Gastrocnemius medialis (tissue), 4 donors: ENCODE data around the gene FPR1. TPM values are rescaled to one million over a fixed set of nuclear protein-coding genes. Genes with fewer than 3 reads are reported as not detected.
"Not testable (repeated sequence)": the region's sequence is repeated elsewhere in the genome, so short reads cannot be mapped to it uniquely, and the experiment has no call there.

Source experiments
- ATAC-seq, 2 donors: fragments of 150-250 bp; one replicate each; pipeline ENCODE4 v1.9.1; 2016
- DNase-seq, 2 donors: peaks; one replicate each; pipeline ENCODE4 v3.0.0-alpha.2; 2019
- H3K27ac ChIP-seq, 4 donors: fragments of 200-600 bp; sonication (generic); 1 replicate in 1 of 4; 2 replicates in 3 of 4; pipeline ENCODE4 v1.5.1; 2016 to 2018; ENCODE audit warnings: mild to moderate bottlenecking in 2 of 4, moderate library complexity in 1 of 4
- H3K27me3 ChIP-seq, 3 donors: fragments of 200-600 bp; sonication (generic) in 2 of 3; 1 replicate in 1 of 3; 2 replicates in 2 of 3; pipeline versions ENCODE4 v1.5.1 to v1.6.0; 2016 to 2019; ENCODE audit warnings: mild to moderate bottlenecking in 1 of 3, moderate library complexity in 1 of 3
- H3K36me3 ChIP-seq, 2 donors: fragments of 200-600 bp; sonication (generic) in 1 of 2; one replicate each; pipeline ENCODE4 v1.5.1; 2017 to 2018
- H3K4me1 ChIP-seq, 2 donors: fragments of 200-600 bp; sonication (generic) in 1 of 2; one replicate each; pipeline ENCODE4 v1.5.1; 2016 to 2017; ENCODE audit warnings: mild to moderate bottlenecking in 2 of 2
- H3K4me3 ChIP-seq, 4 donors: fragments of 200-600 bp; sonication (generic) in 3 of 4; 1 replicate in 1 of 4; 2 replicates in 3 of 4; pipeline ENCODE4 v1.5.1; 2016 to 2019; ENCODE audit warnings: mild to moderate bottlenecking in 2 of 4
- H3K9me3 ChIP-seq, 3 donors: fragments of 200-600 bp; sonication (generic) in 2 of 3; 1 replicate in 1 of 3; 2 replicates in 2 of 3; pipeline ENCODE4 v1.5.1; 2016 to 2019
- POLR2A ChIP-seq, 2 donors: fragments of 450-650 bp; IDR thresholded peaks; one replicate each; pipeline ENCODE4 v1.6.1; 2017; ENCODE audit warnings: antibody characterized with exemption in 2 of 2, mild to moderate bottlenecking in 2 of 2, moderate library complexity in 2 of 2
- in situ Hi-C, 4 donors: fragments of 200-750 bp; cut with MboI; loops; one replicate each; pipeline versions ENCODE4 v1.15.0 to v1.8.0; 2017; ENCODE audit warnings: low sequenced_read_pairs in 4 of 4
- intact Hi-C: fragments of 100-400 bp; cut with DNase I; formaldehyde crosslinking; loops from one replicate; pipeline ENCODE4 v1.15.1; 2023; ENCODE audit warnings: low total_unique reads
- total RNA-seq, 4 donors: library from RNA; depleted of rRNA; stranded (reverse); fragments of >200 nt; gene quantifications; one replicate each; pipeline versions ENCODE4 v1.1.0 to v1.2.3, GENCODE V29; 2016
- TF ChIP-seq, protein P1 (sequence below), 5 experiments: fragments of 450-650 bp in 3 of 5; fragments of 200-600 bp in 2 of 5; sonication (generic) in 2 of 5; IDR thresholded peaks in 4 of 5; conservative IDR thresholded peaks in 1 of 5; 1 replicate in 4 of 5; 2 replicates in 1 of 5; pipeline ENCODE4 v1.5.1; 2016 to 2019; ENCODE audit warnings: antibody characterized with exemption in 5 of 5, mild to moderate bottlenecking in 3 of 5, moderate library complexity in 3 of 5

The FPR1 gene
- total RNA-seq, 4 donors from 2014 or later = 3.0 to 6.1 (median 6.0) TPM; not detected in 1

DNA sequence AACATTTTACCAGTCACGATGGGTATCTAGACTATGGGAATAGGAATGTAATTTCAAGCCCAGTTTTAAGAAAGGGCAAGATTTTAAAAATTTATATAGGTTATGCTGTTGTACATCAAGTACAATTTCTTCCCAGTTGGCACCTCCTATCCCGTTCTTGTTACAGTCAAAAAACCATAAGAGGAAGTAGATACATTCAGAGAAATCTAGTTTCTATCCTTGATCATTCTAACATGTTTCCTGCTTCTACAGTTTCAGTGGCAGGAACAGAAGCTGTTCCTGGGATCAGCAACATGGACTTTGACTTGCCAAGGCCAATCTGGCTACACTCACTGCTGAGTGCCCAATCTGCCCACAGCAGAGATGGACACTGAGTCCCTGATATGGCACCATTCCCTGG, 28.6 kb upstream of the FPR1 start:
- Histone ChIP-seq H3K36me3 (no peaks in the 10 kb centered on the region), H3K27me3 (no peaks in the 10 kb centered on the region), H3K27ac (no peak overlapping the region), H3K4me3 (no peak overlapping the region), H3K4me1 (no peaks in the 10 kb centered on the region), H3K9me3 (no peaks in the 10 kb centered on the region)
- ATAC-seq = no peak
- intact Hi-C loops (no loop called here), in situ Hi-C loops (no loop called here)
- no peak for DNase-seq
- no peak for TF ChIP-seq POLR2A (IDR thresholded peaks at IDR 0.05)
- TF ChIP-seq, protein P1, sequence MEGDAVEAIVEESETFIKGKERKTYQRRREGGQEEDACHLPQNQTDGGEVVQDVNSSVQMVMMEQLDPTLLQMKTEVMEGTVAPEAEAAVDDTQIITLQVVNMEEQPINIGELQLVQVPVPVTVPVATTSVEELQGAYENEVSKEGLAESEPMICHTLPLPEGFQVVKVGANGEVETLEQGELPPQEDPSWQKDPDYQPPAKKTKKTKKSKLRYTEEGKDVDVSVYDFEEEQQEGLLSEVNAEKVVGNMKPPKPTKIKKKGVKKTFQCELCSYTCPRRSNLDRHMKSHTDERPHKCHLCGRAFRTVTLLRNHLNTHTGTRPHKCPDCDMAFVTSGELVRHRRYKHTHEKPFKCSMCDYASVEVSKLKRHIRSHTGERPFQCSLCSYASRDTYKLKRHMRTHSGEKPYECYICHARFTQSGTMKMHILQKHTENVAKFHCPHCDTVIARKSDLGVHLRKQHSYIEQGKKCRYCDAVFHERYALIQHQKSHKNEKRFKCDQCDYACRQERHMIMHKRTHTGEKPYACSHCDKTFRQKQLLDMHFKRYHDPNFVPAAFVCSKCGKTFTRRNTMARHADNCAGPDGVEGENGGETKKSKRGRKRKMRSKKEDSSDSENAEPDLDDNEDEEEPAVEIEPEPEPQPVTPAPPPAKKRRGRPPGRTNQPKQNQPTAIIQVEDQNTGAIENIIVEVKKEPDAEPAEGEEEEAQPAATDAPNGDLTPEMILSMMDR (IDR thresholded peaks at IDR 0.05 in 4 of 5, conservative IDR thresholded peaks at IDR 0.05 in 1 of 5) = no peak

DNA sequence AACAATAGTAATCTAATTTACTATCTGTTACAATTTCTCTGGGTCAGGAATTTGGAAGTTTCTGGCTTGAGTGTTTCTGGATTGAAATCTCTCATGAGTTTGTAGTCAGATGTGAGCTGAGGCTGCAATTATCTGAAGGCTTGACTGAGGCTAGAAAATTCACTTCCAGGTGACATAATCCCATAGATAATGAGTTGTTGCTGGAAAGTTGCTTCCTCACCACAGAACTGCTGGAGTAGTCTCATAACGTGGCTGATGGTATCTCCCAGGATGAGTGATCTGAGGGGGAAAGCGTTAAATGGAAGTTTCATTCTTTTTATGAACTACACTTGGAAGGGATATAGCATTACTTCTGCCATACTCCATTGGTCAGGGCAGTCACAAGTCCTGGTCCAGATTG, 28.0 kb upstream of the FPR1 start:
- no peak for DNase-seq
- no peaks in the 10 kb centered on the region for H3K27me3 ChIP-seq
- no peak for TF ChIP-seq POLR2A (IDR thresholded peaks at IDR 0.05)
- TF ChIP-seq, protein P1 (IDR thresholded peaks at IDR 0.05 in 4 of 5, conservative IDR thresholded peaks at IDR 0.05 in 1 of 5) = no peak
- no peaks in the 10 kb centered on the region for H3K4me1 ChIP-seq
- in situ Hi-C loops = no loop called here
- intact Hi-C loops = loop anchor here (2.0 to 10.0 kb wide), 2 partner anchors 115 to 307 kb away; no protein-coding TSS in a partner anchor
- H3K36me3 ChIP-seq = no peaks in the 10 kb centered on the region
- ATAC-seq = no peak
- no peaks in the 10 kb centered on the region for H3K9me3 ChIP-seq
- no peak overlapping the region for H3K4me3 ChIP-seq
- H3K27ac ChIP-seq = no peak overlapping the region

DNA sequence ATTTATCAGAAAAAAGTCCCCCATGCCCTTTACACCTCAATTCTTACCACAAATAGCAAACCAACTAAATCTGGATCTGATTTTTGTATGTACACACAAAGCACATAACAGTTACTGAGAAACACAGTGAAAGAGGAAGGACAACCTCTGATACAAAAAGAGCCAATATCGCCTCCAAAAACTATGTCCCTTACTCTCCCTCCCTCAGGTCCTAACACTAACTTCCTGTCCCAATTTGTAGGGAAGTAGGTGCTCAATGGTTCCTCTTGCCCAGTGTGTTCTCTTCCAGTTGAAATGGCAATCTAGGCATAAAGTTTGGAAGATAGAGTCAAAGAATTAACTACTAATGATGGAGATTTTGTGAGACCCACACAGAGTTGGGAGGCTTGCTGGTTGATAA, 27.5 kb upstream of the FPR1 start:
- ATAC-seq (no peak), DNase-seq (no peak)
- intact Hi-C loops (loop anchor here (2.0 to 10.0 kb wide), 2 partner anchors 114 to 306 kb away; no protein-coding TSS in a partner anchor), in situ Hi-C loops (no loop called here)
- no peak for TF ChIP-seq POLR2A (IDR thresholded peaks at IDR 0.05)
- TF ChIP-seq, protein P1 (IDR thresholded peaks at IDR 0.05 in 4 of 5, conservative IDR thresholded peaks at IDR 0.05 in 1 of 5) = no peak
- no peak overlapping the region for H3K27ac ChIP-seq
- no peak overlapping the region for H3K4me3 ChIP-seq
- no peaks in the 10 kb centered on the region for H3K9me3 ChIP-seq
- H3K36me3 ChIP-seq = no peaks in the 10 kb centered on the region
- no peaks in the 10 kb centered on the region for H3K4me1 ChIP-seq
- no peaks in the 10 kb centered on the region for H3K27me3 ChIP-seq

DNA sequence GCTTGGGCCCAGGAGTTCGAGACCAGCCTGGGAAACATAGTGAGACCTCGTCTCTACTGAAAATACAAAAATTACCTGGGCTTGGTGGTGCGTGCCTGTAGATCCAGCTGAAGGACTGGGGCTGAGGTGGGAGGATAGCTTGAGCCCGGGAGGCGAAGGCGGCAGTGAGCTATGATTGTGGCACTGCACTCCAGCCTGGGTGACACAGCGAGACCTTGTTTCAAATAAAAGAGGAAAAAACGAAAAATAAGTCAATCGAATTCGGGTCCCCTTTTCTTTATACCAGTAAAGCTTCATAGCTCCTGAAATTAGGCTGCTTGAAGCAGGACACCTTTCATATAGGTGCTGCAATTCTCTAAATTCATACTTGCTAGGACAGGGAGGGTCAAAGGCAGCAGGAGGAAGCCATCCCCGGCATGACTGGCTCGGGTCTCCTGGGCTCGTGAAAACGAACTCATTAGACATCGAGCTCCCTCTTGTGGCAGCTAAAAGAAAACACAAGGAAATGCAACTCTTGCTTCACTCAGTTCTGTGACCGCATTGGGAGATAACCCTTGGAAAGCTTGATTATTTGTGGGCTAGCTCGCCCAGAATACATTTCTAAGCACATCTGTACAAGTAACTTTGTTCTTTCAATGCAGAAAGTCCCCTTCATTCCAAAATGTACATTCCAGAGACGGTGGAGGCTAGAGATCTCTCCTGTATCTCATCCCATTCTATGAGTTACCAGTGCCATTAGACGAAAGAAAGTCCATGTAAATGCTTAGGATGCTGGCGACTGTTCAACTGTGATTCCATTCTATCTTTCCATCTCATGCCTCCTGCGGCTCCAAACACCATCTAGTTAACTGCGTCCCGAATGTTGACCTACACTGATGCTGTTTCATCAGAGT, 26.1 kb upstream of the FPR1 start:
- Histone ChIP-seq H3K27me3 (no peaks in the 10 kb centered on the region), H3K9me3 (no peaks in the 10 kb centered on the region), H3K27ac (no peak overlapping the region), H3K4me3 (no peak overlapping the region), H3K4me1 (no peaks in the 10 kb centered on the region), H3K36me3 (no peaks in the 10 kb centered on the region)
- DNase-seq (peak; percentile 29 to 48), ATAC-seq (no peak)
- intact Hi-C loops (loop anchor here (2.0 to 10.0 kb wide), 2 partner anchors 113 to 305 kb away; no protein-coding TSS in a partner anchor), in situ Hi-C loops (no loop called here)
- no peak for TF ChIP-seq POLR2A (IDR thresholded peaks at IDR 0.05)
- TF ChIP-seq, protein P1 (IDR thresholded peaks at IDR 0.05 in 4 of 5, conservative IDR thresholded peaks at IDR 0.05 in 1 of 5) = peak in 4 of 5 experiments; percentile 31 to 58 (median 48)

DNA sequence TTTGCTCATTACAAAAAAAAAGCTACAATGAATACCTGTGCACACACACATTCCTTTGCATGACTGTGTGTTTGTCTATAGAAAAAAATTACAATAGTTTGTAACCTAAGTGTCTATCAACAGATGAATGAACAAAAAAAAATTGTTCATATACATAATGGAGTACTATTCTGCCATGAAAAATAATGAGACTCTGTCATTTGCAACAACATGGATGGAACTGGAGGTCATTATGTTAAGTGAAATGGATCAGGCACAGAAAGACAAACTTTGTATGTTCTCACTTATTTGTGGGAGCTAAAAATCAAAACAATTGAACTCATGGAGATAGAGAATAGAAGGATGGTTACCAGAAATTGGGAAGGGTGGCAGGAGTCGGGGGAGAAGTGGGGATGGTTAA, 24.9 kb upstream of the FPR1 start:
- intact Hi-C loops = loop anchor here (10.0 kb wide), 1 partner anchor 112 kb away; no protein-coding TSS in a partner anchor
- H3K4me3 ChIP-seq, in situ Hi-C loops: not testable (repeated sequence)

More for the DNA sequence above, 24.9 kb upstream of the FPR1 start:
- H3K27me3 ChIP-seq, H3K27ac ChIP-seq, ATAC-seq, H3K9me3 ChIP-seq, H3K36me3 ChIP-seq, DNase-seq, H3K4me1 ChIP-seq: not testable (repeated sequence)
